ENCODE measurements around the gene HAL.
A peak's percentile ranks its signal among the peaks of the same experiment; 100 is the strongest.

HAL gene

GRCh38 chr12:96040305-96041133 is 44.4 kb upstream of the HAL start:
- DNase-seq (ENCODE audit: low read depth): no peak
- TF ChIP-seq CTCF (IDR thresholded peaks at IDR 0.05; ENCODE audit: control insufficient read depth, insufficient read depth, low read depth, low read length, missing control alignments): no peak
- no peak overlapping the region for H3K4me3 ChIP-seq (ENCODE audit: control insufficient read depth, low read depth, low read length)

GRCh38 chr12:96039516-96039915 is 43.4 kb upstream of the HAL start:
- no peak for TF ChIP-seq CTCF (IDR thresholded peaks at IDR 0.05; ENCODE audit: control insufficient read depth, insufficient read depth, low read depth, low read length, missing control alignments)
- no peak for DNase-seq (ENCODE audit: low read depth)
- no peak overlapping the region for H3K4me3 ChIP-seq (ENCODE audit: control insufficient read depth, low read depth, low read length)

DNA sequence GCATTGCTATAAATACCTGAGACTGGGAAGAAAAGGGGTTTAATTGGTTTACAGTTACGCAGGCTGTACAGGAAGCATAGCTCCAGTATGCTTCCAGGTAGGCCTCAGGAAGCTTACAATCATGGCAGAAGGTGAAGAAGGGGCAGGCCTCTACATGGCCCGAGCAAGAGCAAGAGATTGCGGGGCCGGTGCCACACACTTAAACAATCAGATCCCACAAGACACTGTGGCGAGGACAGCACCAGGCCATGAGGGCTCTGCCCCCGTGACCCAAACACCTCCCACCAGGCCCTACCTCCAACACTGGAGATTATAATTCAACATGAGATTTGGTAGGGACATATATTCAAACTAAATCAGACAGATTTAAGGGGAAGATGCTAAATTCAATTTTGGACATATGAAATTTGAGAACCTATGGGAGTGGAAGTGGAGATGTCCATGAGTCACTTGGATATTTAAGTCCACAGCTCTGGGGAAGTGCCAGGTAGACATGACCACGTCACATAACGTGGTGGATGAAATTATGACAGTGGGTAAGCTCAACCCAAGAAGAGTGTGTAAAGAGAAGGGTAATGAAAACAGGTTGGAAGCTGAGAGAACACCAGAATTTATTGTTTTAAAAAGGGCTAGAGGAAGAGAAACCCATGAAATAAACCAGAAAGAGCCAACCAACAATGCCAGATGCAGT is 40.8 kb upstream of the HAL start:
- no peak for DNase-seq (ENCODE audit: low read depth)
- no peak overlapping the region for H3K4me3 ChIP-seq (ENCODE audit: control insufficient read depth, low read depth, low read length)
- TF ChIP-seq CTCF (IDR thresholded peaks at IDR 0.05; ENCODE audit: control insufficient read depth, insufficient read depth, low read depth, low read length, missing control alignments): no peak

- DNase-seq (ENCODE audit: low read depth): peak; percentile 91
Measured at GRCh38 chr12:96035283-96036236, 39.4 kb upstream of the HAL start, which contains the start of gene LTA4H. Gene LTA4H (minus strand): TSS chr12:96035587. CDS start chr12:96035519, 68 bp downstream.

DNA sequence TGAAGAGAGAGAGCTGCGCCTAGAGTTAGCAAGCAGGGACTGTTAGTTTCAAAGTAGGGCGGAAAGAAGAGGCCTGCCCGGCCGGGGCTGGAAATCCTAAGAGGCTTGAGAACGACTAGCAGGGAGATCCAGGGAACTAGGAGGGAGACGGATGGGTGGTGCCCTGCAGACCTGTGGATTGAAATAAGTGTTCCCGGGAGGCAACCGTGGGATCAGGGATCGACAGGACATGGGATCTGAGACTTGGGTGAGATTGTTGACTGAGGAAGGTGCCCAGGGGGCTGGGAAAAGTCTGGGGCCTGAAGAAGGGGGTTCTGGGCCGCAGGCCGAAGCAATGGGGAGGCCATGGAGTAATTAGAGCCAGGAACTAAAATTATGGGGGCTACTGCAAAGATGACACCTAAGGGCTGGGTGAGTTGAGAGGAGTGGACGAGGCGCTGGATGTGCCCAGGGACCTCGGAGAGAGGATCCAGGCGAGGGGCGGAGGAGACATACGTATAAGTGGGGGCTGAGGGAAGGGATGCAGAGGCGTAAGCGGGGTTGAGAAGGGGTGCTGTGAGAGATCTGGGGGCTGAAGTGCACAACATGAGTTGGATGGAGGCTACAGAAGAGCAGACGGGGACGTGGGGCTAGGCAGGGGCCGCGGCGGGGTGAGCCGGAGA is 38.6 kb upstream of the HAL start:
- H3K4me3 ChIP-seq (ENCODE audit: control insufficient read depth, low read depth, low read length): peak overlapping the region; percentile 67
- DNase-seq (ENCODE audit: low read depth): no peak
- TF ChIP-seq CTCF (IDR thresholded peaks at IDR 0.05; ENCODE audit: control insufficient read depth, insufficient read depth, low read depth, low read length, missing control alignments): no peak

More at GRCh38 chr12:96035283-96036236, 39.4 kb upstream of the HAL start, which contains the start of gene LTA4H:
- TF ChIP-seq CTCF (IDR thresholded peaks at IDR 0.05; ENCODE audit: control insufficient read depth, insufficient read depth, low read depth, low read length, missing control alignments): no peak
- H3K4me3 ChIP-seq (ENCODE audit: control insufficient read depth, low read depth, low read length): peak within 1 kb of the TSS; percentile 67

All from AG09309 (cell line).